Stimulated activated naive CD8-positive, alpha-beta T cell treated with anti-CD3 and anti-CD28 coated beads, Interleukin-15, Interleukin-2, amounts not matched to agents 100 U/mL and 50 U/mL, for 24 hours (primary cell): ENCODE measurements around the gene PLCL2.
"Not testable (repeated sequence)": the region's sequence is repeated elsewhere in the genome, so short reads cannot be mapped to it uniquely, and the experiment has no call there.

Experiments
- ATAC-seq: fragments of 150-1000 bp; cut with Tn5 transposase; one replicate; pipeline ENCODE4 v1.10.0; 2021
- DNase-seq: peaks from one replicate; pipeline ENCODE4 v3.0.0; 2021

The PLCL2 gene

GRCh38 chr3:17119201-17120072 lies 234.7 kb downstream of the PLCL2 start:
- ATAC-seq (no peak), DNase-seq (no peak)

- no peak for DNase-seq
Measured at GRCh38 chr3:17120115-17120514, 235.4 kb downstream of the PLCL2 start.

GRCh38 chr3:17121336-17121735 lies 236.6 kb downstream of the PLCL2 start:
- no peak for DNase-seq
- ATAC-seq = no peak

More at GRCh38 chr3:17120115-17120514, 235.4 kb downstream of the PLCL2 start:
- ATAC-seq = no peak

- no peak for ATAC-seq
- DNase-seq = no peak
Measured at GRCh38 chr3:17122758-17123157, 238.0 kb downstream of the PLCL2 start.

GRCh38 chr3:17125738-17126442 lies 241.1 kb downstream of the PLCL2 start:
- DNase-seq (no peak), ATAC-seq (no peak)

- ATAC-seq, DNase-seq: not testable (repeated sequence)
Measured at GRCh38 chr3:17128671-17129070, 243.9 kb downstream of the PLCL2 start.

- no peak for ATAC-seq
Measured at GRCh38 chr3:17129556-17129955, 244.8 kb downstream of the PLCL2 start.

DNA sequence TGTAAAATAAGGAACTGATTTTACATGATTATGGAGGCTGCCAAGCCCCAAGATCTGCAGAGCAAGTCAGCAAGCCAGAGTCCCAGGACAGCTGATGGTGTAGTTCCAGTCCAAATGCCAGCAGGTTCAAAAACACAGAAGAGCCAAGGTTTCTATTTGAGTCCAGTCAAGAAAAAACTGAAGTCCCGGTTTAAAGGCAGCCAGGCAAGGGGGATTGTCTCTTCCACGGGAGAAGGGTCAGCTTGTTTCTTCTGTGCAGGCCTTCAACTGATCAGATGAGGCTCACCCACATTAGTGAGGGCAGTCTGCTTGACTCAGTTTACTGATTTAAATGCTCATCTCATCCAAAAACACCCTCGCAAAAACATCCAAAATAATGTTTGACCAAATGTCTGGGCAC lies 246.2 kb downstream of the PLCL2 start:
- ATAC-seq (no peak), DNase-seq (no peak)

More at GRCh38 chr3:17129556-17129955, 244.8 kb downstream of the PLCL2 start:
- no peak for DNase-seq

- ATAC-seq = no peak
Measured at GRCh38 chr3:17132286-17133115, 247.7 kb downstream of the PLCL2 start.

GRCh38 chr3:17133632-17134545 lies 249.1 kb downstream of the PLCL2 start:
- ATAC-seq = no peak
- DNase-seq = no peak

More at GRCh38 chr3:17132286-17133115, 247.7 kb downstream of the PLCL2 start:
- no peak for DNase-seq

DNA sequence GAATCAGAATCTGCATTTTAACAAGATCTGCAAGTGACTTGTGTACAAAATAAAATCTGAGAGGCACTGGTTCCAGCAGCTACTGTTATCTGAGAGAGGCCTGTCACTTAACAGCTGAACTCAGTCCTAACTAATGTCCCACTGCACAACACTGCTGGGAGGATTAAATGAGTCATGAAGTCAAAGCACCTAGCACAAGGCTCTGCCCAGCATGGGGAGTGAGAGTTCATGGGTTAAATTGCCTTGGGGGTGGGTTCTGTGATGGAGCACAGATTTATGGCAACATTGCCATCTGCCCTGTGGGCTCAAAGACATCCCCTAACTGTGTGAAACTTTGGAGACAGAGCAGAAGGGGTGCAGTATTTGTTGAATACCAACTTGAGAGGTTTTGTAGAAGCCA lies 250.9 kb downstream of the PLCL2 start:
- DNase-seq (no peak), ATAC-seq (no peak)

- no peak for DNase-seq
Measured at GRCh38 chr3:17136136-17136721, 251.5 kb downstream of the PLCL2 start.

GRCh38 chr3:17137321-17137826 lies 252.6 kb downstream of the PLCL2 start:
- ATAC-seq = no peak
- no peak for DNase-seq

More at GRCh38 chr3:17136136-17136721, 251.5 kb downstream of the PLCL2 start:
- ATAC-seq = no peak

- ATAC-seq (no peak), DNase-seq (no peak)
Measured at GRCh38 chr3:17138246-17139039, 253.7 kb downstream of the PLCL2 start.
